WI38 (cell line): ENCODE results near the gene KLK8.

ENCODE experiments used
- H3K4me3 ChIP-seq: 2 replicates; pipeline ENCODE4 v1.5.1; 2011; ENCODE audit warnings: low read depth, mild to moderate bottlenecking, control low read depth, low read length
- TF ChIP-seq, protein P1 (sequence below): IDR thresholded peaks from 2 replicates; pipeline ENCODE4 v1.5.1; 2012; ENCODE audit warnings: low read depth, mild to moderate bottlenecking, control low read depth, low read length

KLK8 gene

DNA sequence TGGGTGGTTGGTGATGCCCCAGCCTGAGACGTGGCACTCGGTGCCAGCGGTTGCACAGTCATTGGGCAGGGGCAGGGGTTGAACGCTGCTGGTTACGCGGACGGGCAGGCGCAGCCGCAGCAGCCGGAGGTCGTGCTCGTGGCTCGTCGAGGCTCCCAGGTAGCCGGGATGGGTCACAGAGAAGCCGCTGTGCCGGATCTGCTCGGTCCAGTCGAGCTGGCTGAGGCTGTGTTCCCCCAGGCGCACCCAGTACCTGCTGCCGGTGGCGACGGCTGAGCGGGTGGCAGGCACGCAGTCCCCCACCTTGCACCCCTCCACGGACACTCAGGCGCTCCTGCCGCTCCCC lies 30.4 kb upstream of the KLK8 start:
- H3K4me3 ChIP-seq: no peak overlapping the region
- TF ChIP-seq, protein P1, sequence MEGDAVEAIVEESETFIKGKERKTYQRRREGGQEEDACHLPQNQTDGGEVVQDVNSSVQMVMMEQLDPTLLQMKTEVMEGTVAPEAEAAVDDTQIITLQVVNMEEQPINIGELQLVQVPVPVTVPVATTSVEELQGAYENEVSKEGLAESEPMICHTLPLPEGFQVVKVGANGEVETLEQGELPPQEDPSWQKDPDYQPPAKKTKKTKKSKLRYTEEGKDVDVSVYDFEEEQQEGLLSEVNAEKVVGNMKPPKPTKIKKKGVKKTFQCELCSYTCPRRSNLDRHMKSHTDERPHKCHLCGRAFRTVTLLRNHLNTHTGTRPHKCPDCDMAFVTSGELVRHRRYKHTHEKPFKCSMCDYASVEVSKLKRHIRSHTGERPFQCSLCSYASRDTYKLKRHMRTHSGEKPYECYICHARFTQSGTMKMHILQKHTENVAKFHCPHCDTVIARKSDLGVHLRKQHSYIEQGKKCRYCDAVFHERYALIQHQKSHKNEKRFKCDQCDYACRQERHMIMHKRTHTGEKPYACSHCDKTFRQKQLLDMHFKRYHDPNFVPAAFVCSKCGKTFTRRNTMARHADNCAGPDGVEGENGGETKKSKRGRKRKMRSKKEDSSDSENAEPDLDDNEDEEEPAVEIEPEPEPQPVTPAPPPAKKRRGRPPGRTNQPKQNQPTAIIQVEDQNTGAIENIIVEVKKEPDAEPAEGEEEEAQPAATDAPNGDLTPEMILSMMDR: no peak

DNA sequence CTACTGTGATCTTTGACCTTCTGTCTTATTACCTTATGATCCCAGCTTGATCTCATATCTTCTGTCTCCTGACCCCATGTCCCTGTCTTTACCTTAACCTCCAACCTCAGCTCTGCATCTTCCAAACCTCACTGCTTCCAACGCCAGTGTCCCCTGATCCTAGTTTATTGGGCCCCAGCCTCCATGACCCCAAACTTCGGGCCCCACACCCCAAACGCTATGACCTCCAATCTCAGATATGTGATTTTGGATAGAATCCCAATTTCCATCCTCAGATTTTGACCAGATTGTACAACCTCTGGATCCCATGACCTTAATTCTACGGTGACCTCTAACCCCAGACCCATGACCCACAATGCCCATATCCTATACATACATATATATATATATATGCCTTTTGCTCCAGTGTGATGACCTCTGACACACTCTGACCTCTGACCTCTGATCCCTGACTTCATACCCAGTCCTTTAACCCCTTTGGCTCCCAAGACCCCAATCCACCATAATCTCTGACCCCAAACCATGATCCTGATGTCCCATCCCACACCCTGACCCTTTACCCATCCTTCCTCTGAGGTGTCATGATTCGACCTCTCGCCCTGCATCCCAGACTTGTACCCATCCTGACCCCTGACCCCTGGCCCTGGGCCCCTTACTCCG lies 29.9 kb upstream of the KLK8 start:
- H3K4me3 ChIP-seq: no peak overlapping the region
- TF ChIP-seq, protein P1: no peak

- TF ChIP-seq, protein P1: no peak
- H3K4me3 ChIP-seq: no peak overlapping the region
These were observed 29.2 kb upstream of the KLK8 start for GRCh38 chr19:51030631-51031030.

- TF ChIP-seq, protein P1: no peak
- no peak overlapping the region for H3K4me3 ChIP-seq
These were observed 28.3 kb upstream of the KLK8 start for GRCh38 chr19:51029718-51030117.

DNA sequence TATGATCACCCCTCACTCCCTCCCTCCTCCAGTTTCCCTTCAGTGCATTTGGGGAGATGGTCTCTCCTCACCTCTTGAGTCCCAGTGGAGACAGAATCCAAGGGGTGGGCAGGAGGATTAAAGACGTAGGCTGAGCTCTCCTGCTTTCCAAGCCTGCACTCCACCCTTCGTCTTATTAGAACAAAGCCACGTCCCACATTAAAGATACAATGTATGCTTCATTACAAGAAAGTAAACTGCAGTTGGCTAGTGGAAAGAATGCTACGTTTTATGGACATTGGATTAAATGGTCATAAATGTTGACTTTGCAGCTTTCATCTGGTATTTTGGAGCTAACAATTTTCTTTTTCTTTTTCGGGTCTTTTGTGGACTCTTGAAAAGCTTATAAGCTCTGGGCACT lies 26.5 kb upstream of the KLK8 start:
- H3K4me3 ChIP-seq: no peak overlapping the region
- TF ChIP-seq, protein P1: no peak

- H3K4me3 ChIP-seq: no peak overlapping the region
- TF ChIP-seq, protein P1: no peak
These were observed 25.9 kb upstream of the KLK8 start for GRCh38 chr19:51027126-51027806.

DNA sequence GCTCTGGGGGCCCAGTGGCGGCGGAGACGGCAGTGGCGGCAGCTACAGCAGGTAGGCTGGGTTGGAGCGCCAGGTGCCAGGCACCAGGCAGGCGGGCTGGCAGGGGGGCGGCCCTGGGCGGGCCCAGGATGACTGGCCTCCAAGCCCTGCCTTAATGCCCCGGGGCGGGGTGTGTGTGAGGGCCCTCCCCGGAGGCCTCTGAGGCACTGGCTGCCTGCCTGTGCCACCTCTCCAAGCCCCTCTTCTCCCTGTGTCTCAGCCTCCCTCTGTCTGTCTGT lies 25.1 kb upstream of the KLK8 start, which contains the start of gene KLK11:
Gene KLK11, minus strand, starts transcription at position 63 of the 278 bp plus-strand sequence. CDS start 985 bp downstream, outside the sequence.
- TF ChIP-seq, protein P1: no peak
- no peak within 1 kb of the TSS for H3K4me3 ChIP-seq
